Hepatocyte (in vitro differentiated cells): ENCODE data around the gene HOXD10. TPM values are rescaled to one million over a fixed set of nuclear protein-coding genes. Genes with fewer than 3 reads are reported as not detected.
A peak's percentile ranks its signal among the peaks of the same experiment; 100 is the strongest.

ENCODE experiments used
- DNase-seq: peaks from one replicate; pipeline ENCODE4 v3.0.0-alpha.2; 2016; ENCODE audit warnings: low spot score
- H2AFZ ChIP-seq: fragments of 200-600 bp; sonication (generic); 2 replicates; pipeline ENCODE4 v1.6.0; 2016; ENCODE audit warnings: antibody characterized with exemption, mild to moderate bottlenecking
- H3K27ac ChIP-seq: fragments of 200-600 bp; sonication (generic); 2 replicates; pipeline ENCODE4 v1.5.1; 2016; ENCODE audit warnings: mild to moderate bottlenecking
- H3K27me3 ChIP-seq: fragments of 200-600 bp; sonication (generic); 2 replicates; pipeline ENCODE4 v1.6.1; 2016
- H3K36me3 ChIP-seq: fragments of 200-600 bp; sonication (generic); replicated peaks from 2 replicates; pipeline ENCODE4 v1.5.1; 2016; ENCODE audit warnings: low read depth; ENCODE audit not compliant: insufficient read depth
- H3K4me1 ChIP-seq: fragments of 200-600 bp; sonication (generic); 2 replicates; pipeline ENCODE4 v1.5.1; 2016; ENCODE audit warnings: mild to moderate bottlenecking, moderate library complexity; ENCODE audit not compliant: insufficient read depth
- H3K4me2 ChIP-seq: fragments of 200-600 bp; sonication (generic); 2 replicates; pipeline ENCODE4 v1.6.0; 2016
- H3K4me3 ChIP-seq: fragments of 200-600 bp; sonication (generic); 2 replicates; pipeline ENCODE4 v1.5.1; 2016; ENCODE audit warnings: mild to moderate bottlenecking
- H3K79me2 ChIP-seq: fragments of 200-600 bp; sonication (generic); 2 replicates; pipeline ENCODE4 v1.6.0; 2017; ENCODE audit warnings: mild to moderate bottlenecking
- H3K9me2 ChIP-seq: fragments of 200-600 bp; sonication (generic); replicated peaks from 2 replicates; pipeline ENCODE4 v1.6.0; 2017; ENCODE audit warnings: mild to moderate bottlenecking; ENCODE audit not compliant: insufficient read depth
- H3K9me3 ChIP-seq: fragments of 200-600 bp; sonication (generic); 2 replicates; pipeline ENCODE4 v1.5.1; 2016; ENCODE audit warnings: low read depth, mild to moderate bottlenecking
- H4K20me1 ChIP-seq: fragments of 200-600 bp; sonication (generic); 2 replicates; pipeline ENCODE4 v1.6.0; 2016; ENCODE audit warnings: mild to moderate bottlenecking; ENCODE audit not compliant: insufficient read depth, poor library complexity, severe bottlenecking
- CTCF ChIP-seq: fragments of 200-600 bp; sonication (generic); IDR thresholded peaks from 2 replicates; pipeline ENCODE4 v1.5.1; 2016; ENCODE audit warnings: antibody characterized with exemption, mild to moderate bottlenecking; ENCODE audit not compliant: poor library complexity
- EZH2 ChIP-seq: fragments of 200-600 bp; sonication (generic); IDR thresholded peaks from 2 replicates; pipeline ENCODE4 v1.6.1; 2016; ENCODE audit warnings: antibody characterized with exemption, mild to moderate bottlenecking, borderline replicate concordance
- EZH2phosphoT487 ChIP-seq: fragments of 200-600 bp; sonication (generic); IDR thresholded peaks from one replicate; pipeline ENCODE4 v1.6.1; 2018; ENCODE audit warnings: antibody characterized with exemption, mild to moderate bottlenecking, low read depth, moderate library complexity; ENCODE audit not compliant: unreplicated experiment, severe bottlenecking
- WGBS: methylation state at CpG from one replicate; pipeline ENCODE4 v1.1.6; 2016; ENCODE audit warnings: low lambda C conversion rate; ENCODE audit errors: missing lambda C conversion rate; 5-methylcytosine and 5-hydroxymethylcytosine counted together
- polyA plus RNA-seq: library from polyadenylated mRNA; unstranded; fragments of >200 nt; fragmentation: Nextera tagmentation; extraction: Ambion mirVana; gene quantifications from 2 replicates; pipeline ENCODE4 v1.2.1, GENCODE V29; 2016
- total RNA-seq: library from RNA; depleted of rRNA; stranded (reverse); fragments of >200 nt; gene quantifications from 2 replicates; pipeline ENCODE4 v1.2.3, GENCODE V29; 2014

The HOXD10 gene
- total and polyA plus RNA-seq, 2 experiments from 2014 or later, result 5.1 to 8.5 TPM

DNA sequence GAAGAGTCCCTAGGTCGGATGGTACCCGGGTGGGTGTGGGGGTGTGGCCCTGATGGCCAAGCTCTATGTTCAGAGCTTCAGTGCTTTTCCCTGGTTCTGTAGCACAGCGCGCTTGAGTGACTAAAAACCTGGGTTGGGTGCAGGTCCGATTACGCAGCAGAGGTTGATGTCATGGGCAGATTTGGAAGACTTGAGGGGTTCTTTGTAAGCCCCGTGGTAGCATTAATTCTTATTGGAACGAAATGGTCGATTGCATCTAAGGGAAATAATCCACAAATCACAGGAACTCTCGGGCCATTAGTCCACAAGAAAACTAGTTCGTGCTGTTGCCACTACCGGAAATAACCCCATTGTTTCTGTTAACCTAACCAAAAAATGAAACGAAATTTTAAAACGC lies 21.9 kb downstream of the HOXD10 start:
- no peaks in the 10 kb centered on the region for H3K79me2 ChIP-seq
- no peaks in the 10 kb centered on the region for H3K36me3 ChIP-seq
- no peaks in the 10 kb centered on the region for H4K20me1 ChIP-seq
- no peak for TF ChIP-seq CTCF
- peaks cover 8% of the 10 kb centered on the region for H3K4me1 ChIP-seq
- no peak overlapping the region for H3K4me2 ChIP-seq
- H3K27ac ChIP-seq, result no peak overlapping the region
- 68% methylated on average over 14 of the region's 14 CpGs for whole genome bisulfite sequencing
- H3K27me3 ChIP-seq, result peaks cover 94% of the 10 kb centered on the region
- no peak overlapping the region for H3K4me3 ChIP-seq
- no peak overlapping the region for H2AFZ ChIP-seq
- H3K9me2 ChIP-seq, result no peaks in the 10 kb centered on the region
- no peaks in the 10 kb centered on the region for H3K9me3 ChIP-seq
- DNase-seq, result no peak

DNA sequence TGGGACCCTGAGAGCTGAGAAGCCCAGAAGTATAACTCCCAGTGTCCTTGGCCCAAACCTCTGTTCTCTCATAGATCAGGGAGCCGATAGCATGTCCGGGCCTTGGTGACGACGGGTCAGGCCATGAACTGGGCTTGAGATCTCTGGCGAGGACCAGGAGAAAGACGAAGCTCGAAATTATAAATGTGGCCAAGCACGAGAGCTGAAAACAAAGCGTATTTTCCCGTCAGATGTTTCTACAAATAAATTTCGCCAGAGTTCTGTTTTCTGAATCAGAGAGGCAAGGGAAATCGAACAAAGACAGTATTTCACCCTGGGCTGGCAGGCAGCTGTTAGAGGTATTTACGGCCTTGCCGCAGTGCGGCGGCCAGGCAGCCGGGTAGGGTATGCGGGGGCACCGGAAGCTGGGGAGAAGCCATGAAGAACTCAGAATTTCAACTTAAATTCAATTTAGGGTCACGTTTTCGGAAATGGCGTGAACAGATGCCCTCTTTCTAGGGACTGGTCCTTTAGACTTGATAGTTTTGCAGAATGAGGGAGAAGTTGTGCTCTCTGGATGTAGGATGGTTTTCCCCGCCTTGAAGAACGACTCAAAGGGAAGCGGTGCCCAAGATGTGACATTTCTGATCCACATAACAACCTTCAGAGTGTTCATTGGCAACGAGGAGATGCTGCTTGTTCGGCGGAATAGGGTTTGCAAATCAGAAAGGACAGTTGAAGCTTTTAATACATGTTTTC lies 22.5 kb downstream of the HOXD10 start:
- no peaks in the 10 kb centered on the region for H3K9me2 ChIP-seq
- H3K9me3 ChIP-seq, result no peaks in the 10 kb centered on the region
- no peak overlapping the region for H3K27ac ChIP-seq
- H3K79me2 ChIP-seq, result no peaks in the 10 kb centered on the region
- H3K4me3 ChIP-seq, result no peak overlapping the region
- no peaks in the 10 kb centered on the region for H3K36me3 ChIP-seq
- no peak for DNase-seq
- H3K4me1 ChIP-seq, result peaks cover 8% of the 10 kb centered on the region
- H2AFZ ChIP-seq, result no peak overlapping the region
- 73% methylated on average over 28 of the region's 28 CpGs for WGBS
- peaks cover 94% of the 10 kb centered on the region for H3K27me3 ChIP-seq
- H4K20me1 ChIP-seq, result no peaks in the 10 kb centered on the region
- TF ChIP-seq CTCF, result no peak
- no peak overlapping the region for H3K4me2 ChIP-seq

DNA sequence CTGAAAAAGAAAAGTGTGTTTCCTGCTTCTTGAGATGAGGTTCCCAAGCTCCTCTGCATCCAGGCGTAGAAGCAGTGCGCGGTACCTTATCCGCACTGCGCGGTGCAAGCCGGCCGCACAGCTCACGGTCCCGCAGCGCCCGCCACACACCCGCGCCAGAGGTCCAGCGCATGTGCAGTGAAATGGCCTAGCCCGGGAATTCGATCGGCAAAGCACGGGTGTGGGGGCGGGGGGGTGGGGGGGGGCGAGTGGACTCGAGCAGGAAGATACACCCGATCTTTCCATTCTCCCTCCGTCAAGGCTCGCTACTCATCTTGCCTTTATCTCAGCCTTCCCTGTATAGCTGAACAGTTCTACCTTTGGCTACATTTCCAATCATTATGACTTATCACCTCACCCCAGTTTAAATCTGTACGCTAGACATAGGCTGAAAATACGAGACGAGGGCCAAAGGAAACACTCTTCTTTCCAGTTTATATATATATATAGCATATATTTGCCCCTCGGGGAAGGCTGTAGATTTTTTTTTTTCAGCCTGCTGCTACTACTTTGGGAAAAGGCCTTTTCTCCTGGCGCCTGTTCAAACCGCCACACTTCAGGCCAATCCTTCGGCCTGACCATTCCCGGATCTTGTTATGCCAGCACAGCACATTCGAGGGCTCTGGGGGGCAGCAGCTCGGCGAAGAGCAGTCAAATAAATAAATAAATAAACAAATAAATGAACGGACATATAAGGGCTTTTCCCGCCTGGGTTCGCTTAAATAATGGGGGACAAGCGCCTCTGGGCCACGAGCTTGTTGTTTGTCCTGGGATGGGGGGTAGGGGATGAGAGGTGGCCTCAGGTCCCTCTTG lies 23.3 kb downstream of the HOXD10 start:
- no peaks in the 10 kb centered on the region for H3K9me3 ChIP-seq

More for the DNA sequence above, 23.3 kb downstream of the HOXD10 start:
- Histone ChIP-seq H4K20me1 (no peaks in the 10 kb centered on the region), H3K27ac (no peak overlapping the region), H3K36me3 (no peaks in the 10 kb centered on the region), H3K4me2 (peak overlapping the region; percentile 92), H3K4me1 (peaks cover 8% of the 10 kb centered on the region), H3K79me2 (no peaks in the 10 kb centered on the region), H3K27me3 (peaks cover 92% of the 10 kb centered on the region), H3K9me2 (no peaks in the 10 kb centered on the region), H3K4me3 (no peak overlapping the region), H2AFZ (peak overlapping the region; percentile 64)
- TF ChIP-seq CTCF (no peak), EZH2phosphoT487 (no peak), EZH2 (no peak)
- WGBS, result 53% methylated on average over 41 of the region's 41 CpGs
- no peak for DNase-seq
